ENCODE results near the gene POLR3K.

Gene POLR3K

GRCh38 chr16:78444-79150, 25.2 kb upstream of the POLR3K start:
- no peak for DNase-seq (ENCODE audit: low spot score)

- DNase-seq (ENCODE audit: low spot score): peak; percentile 82
Observed at GRCh38 chr16:77807-78443, 24.5 kb upstream of the POLR3K start, which contains the start of gene MPG. Gene MPG, plus strand, starts transcription at chr16:78225. Its CDS starts 85 bp downstream, at chr16:78310.

DNA sequence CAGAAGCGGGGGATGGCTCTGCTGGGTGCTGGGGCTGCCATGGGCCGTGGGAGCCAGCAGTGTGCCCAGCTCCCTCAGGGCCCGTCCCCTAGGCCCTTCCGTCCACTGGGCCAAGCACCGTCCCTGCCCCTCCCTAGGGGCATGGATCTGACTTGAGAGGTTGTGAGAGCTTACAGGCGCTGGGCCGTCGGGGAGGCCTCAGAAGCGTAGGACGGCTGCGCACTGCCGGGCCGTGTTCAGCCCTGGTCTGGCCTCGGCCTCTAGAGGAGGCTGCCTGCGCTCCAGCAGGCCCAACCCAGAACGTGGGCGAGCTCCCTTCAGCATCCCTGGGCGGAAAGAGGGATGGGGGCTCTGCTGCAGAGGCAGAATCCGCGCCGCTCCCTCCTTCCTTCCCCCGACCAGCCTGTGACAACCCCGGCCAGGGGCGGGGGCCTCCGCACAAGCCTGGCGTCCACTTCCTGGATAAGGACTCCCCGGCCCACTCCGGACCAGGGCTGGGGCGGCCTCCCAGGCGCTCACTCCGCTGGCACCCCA, 23.9 kb upstream of the POLR3K start:
- DNase-seq (ENCODE audit: low spot score): no peak

GRCh38 chr16:76535-77272, 23.3 kb upstream of the POLR3K start:
- no peak for DNase-seq (ENCODE audit: low spot score)

DNA sequence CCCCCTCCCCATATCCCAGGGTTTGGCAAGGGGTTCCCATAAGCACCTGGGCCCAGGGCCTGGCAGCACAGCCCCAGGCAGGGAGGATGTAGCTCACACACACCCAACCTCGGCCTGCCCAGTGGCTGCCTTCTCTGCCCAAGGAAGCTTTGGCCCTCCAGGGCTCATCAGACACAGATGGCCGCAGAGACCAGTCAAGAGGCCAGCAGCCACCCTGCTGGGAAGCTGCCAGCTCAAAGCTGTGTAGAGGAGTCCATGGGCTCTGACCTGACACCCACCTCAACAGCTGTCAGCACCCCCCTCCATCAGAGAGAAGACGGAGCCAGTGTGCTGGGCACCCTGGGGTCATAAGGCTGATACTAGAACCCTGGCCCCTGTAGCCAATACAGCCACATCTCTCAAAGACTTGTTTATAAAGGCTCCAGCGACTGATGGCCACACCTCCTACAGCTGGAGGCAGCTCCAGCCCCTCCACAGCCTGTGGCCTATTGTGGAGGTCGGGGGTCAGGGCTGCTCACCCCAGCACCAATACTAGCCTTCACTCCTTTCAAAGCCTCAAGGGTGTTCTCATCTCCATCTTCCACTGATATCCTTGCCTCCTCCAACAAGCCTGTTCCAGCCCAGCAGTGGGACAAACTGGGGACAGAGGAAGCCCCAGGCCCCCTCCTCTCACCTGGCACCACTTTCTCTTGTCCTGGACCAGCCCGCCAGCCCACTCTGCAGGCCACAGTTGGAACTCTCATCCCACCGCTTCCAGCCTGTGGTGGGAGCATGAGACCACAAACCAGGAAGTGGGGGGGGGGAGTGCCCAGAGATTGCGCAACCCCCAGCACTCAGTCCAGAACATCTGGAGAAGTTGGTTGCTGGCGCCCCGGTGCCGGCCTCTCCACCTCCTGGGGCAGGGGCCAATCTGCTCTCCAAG, 22.4 kb upstream of the POLR3K start:
- DNase-seq (ENCODE audit: low spot score): no peak

- no peak for DNase-seq (ENCODE audit: low spot score)
Observed at GRCh38 chr16:74747-75334, 21.4 kb upstream of the POLR3K start.

DNA sequence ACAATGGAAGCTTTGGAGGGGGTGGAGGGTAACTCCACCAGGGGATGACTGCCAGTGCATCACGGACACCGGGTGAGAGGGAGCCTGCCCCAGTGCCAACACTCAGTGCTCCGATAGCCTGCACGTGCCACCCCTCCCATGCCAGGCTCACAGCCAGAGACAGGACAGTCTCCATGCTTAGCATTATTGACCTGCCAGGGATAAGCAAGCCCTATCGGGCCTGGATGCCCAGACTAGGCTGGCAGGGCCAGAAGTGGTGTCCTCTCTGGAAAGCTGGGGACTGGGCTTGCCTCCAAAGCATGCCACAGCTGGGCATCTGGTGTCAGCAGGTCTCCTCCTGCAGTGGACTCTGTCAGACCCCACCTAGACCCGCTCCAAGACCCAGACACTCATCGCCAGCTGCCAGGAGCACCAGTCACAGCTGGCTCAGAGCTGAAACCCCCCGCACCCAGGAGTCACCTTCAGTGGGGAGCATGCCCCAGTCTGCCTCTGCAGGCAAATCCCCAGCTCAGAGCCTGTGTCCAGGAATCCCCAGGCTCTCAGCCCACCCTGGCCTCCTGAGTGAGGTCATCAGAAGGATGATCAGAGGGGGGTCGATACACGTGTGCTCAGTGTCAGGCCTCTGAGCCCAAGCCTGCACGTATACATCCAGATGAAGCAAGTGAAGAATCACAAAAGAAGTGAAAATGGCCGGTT, 20.8 kb upstream of the POLR3K start:
- no peak for DNase-seq (ENCODE audit: low spot score)

DNA sequence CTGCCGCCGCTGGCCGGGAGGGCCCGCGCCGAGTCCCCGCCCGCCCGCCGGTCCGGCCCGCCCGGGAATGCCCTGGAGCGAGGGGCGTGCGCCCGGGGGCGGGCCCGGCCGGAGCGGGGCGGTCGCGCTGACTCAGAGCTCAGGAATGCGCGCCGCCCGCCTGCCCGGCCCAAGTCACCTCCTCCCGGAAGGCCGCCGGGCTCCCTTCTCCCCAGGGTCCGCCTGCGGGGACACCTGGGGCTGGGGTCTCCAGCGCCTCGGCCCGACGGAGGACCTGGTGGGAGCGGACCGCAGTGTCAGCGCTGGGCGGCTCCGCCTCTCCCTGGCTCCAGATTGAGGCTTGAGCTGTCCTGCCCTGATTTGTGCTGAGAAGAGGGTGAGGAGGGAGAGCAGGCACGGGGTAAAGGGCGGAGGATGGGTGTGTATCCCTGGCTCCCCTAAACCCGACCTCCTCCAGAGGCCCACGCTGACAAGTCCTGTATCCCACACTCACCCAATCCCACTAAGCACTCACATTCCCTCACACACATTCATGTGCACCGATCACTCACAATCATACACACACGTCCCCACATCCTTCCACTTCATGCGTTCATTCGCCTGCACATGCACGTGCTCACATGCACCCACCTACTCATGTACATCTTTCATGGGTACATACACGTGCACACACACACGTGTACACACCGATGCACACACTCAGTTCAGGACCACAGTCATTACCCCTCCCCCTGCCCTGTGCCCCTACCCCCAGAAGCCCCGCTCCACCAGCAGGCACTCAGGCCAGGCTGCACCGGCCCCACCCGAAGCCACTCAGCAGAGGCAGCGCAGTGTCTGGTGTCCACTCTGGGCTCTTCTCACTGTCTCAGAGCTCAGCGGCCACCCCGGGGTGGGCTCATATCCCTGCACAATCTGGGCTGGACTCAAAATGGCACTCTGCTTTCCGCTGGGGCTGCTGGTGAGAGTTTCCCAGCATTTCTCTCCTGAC, 19.4 kb upstream of the POLR3K start, which contains the start of gene RHBDF1:
Gene RHBDF1 (minus strand): TSS at position 71 of the 988 bp plus-strand sequence. CDS start 7,616 bp downstream, outside the sequence.
- no peak for DNase-seq (ENCODE audit: low spot score)

GRCh38 chr16:71540-72401, 18.4 kb upstream of the POLR3K start:
- no peak for DNase-seq (ENCODE audit: low spot score)

DNA sequence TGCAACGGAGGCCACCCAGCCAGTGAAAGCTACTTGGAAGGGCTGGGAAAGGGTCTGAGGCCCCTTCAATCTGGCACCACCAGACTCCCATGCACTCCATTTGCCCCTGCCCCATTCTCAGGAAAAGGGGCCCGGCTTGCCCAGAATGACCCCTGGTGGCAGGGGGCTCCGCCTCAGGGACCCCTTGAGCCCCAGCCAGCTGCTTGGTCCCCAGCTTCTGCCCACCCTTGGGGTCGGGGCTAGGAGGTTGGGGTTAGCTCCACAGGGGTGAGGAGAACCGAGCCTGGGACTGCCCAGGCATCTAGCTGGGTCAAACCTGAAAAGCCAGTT, 17.8 kb upstream of the POLR3K start:
- DNase-seq (ENCODE audit: low spot score): no peak

DNA sequence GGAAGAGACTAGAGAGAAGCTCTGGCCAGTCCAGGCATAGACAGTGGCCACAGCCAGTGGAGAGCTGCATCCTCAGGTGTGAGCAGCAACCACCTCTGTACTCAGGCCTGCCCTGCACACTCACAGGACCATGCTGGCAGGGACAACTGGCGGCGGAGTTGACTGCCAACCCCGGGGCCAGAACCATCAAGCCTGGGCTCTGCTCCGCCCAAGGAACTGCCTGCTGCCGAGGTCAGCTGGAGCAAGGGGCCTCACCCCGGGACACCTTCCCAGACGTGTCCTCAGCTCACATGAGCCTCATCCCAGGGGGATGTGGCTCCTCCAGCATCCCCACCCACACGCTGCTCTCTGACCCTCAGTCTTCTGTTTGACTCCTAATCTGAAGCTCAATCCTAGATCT, 15.8 kb upstream of the POLR3K start:
- DNase-seq (ENCODE audit: low spot score): no peak

DNA sequence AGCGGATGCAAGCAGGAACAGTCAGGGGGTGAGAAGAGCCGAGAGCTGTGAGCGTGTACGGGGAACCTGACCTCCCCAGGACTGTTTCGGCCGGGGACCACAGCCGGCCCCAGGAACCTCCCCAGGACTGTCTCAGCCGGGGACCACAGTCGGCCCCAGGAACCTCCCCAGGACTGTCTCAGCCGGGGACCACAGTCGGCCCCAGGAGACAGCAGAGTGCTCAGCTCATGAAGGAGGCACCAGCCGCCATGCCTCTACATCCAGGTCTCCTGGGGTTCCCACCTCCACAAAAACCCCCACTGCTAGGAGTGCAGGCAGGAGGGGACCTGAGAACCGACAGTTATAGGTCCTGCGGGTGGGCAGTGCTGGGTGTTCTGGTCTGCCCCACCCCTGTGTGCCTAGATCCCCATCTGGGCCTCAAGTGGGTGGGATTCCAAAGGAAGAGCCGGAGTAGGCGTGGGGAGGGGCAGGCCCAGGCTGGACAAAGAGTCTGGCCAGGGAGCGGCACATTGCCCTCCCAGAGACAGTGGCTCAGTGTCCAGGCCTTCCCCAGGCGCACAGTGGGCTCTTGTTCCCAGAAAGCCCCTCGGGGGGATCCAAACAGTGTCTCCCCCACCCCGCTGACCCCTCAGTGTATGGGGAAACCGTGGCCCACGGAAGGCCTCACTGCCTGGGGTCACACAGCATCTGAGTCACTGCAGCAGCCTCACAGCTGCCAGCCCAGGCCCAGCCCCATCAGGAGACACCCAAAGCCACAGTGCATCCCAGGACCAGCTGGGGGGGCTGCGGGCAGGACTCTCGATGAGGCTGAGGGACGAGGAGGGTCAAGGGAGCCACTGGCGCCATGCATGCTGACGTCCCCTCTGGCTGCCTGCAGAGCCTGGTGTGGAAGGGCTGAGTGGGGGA, 14.7 kb upstream of the POLR3K start:
- DNase-seq (ENCODE audit: low spot score): no peak

DNA sequence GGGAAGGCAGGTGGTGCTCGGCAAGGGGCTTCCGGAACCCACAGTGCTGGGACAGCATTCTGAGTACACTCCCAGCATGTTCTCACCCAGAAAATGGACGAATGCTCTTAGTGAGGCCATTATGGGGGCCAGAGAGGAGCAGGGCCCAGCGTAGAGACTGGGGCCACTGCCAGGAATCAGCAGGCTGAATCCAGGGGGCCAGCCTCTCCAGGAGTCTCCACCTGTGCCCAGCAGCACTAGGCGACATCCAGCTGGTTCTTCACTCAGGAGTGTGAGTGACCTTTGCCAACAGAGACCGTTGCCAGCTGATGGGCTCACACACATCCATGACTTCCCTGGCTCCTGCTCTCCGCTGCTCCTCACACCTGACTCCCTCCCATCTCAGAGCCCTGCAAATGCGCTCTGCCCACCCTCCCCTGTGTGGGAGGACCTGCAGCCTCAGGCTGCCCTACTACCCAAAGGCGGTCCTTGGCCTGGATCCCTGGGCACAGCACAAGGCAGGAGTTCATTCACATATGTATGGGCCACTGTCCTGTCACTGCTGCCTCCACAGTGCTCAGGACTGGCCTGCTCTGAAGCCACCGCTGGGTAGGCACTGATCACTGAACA, 13.9 kb upstream of the POLR3K start:
- no peak for DNase-seq (ENCODE audit: low spot score)

DNA sequence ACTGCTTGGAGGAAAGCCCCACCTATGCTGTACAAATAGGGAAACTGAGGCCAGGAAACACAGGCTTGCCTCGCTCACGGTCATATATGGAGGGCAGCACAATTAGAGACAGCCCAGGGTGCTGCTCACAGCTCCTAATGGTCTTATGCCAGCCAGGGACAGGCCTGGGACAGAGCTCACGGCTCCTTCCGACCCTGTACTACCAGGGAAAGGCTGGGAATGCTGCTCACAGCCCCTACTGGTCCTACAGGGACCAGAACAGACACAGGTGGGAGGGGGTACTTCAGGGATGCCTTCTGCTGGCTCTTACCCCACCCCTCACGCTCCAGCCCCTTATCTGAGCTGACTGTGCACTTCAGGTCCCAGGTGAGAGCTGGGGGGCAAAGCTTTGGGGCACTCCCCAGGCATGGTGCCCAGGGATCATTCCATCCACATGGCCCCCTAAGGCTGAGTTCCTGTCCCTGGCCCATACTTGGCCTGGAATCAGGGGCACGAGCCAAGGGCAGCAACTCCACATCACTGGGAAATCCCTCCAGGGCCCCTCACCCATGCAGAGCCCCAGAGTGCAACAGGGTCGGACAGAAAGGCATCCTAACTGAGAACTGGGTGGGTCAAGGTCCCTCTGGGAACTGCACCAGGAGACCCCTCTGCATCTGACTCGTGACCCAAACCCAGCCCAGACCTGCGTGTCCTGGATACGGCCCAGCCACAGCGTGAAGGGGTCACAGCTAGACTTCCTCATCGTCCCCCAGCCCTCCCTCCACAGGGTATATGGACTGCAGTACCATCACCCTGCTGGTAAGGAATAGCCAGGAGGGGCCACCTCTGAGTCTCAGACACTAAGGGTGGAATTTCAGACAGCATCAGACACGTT, 13.1 kb upstream of the POLR3K start:
- no peak for DNase-seq (ENCODE audit: low spot score)

GRCh38 chr16:65745-66144, 12.3 kb upstream of the POLR3K start:
- DNase-seq (ENCODE audit: low spot score): peak; percentile 80

- DNase-seq (ENCODE audit: low spot score): no peak
Observed at GRCh38 chr16:64914-65255, 11.5 kb upstream of the POLR3K start.

All from CD4-positive, alpha-beta T cell treated with Interleukin-6 at 100 ng/mL for 8 hours (primary cell).